Liver (tissue), 9 donors: Measurements from ENCODE around the gene TLR10. TPM values are rescaled to one million over a fixed set of nuclear protein-coding genes. Genes with fewer than 3 reads are reported as not detected.

Experiments used
- DNase-seq: peaks from one replicate; pipeline ENCODE4 v3.0.0-alpha.2; 2017; ENCODE audit warnings: low spot score
- H3K27ac ChIP-seq, 2 donors: one replicate each; pipeline ENCODE4 v1.7.0; 2013; ENCODE audit warnings: inconsistent platforms in 2 of 2, low read length in 2 of 2, control low read depth in 1 of 2, low read depth in 1 of 2, mild to moderate bottlenecking in 1 of 2
- H3K27me3 ChIP-seq, 4 donors: one replicate each; pipeline versions ENCODE4 v1.6.1 to v1.7.0; 2013; ENCODE audit warnings: low read length in 3 of 4, inconsistent platforms in 1 of 4, mild to moderate bottlenecking in 1 of 4, moderate library complexity in 1 of 4; ENCODE audit not compliant: control insufficient read depth in 4 of 4, insufficient read depth in 4 of 4
- H3K36me3 ChIP-seq, 4 donors: one replicate each; pipeline versions ENCODE4 v1.6.1 to v1.7.0; 2013; ENCODE audit warnings: low read length in 3 of 4, mild to moderate bottlenecking in 3 of 4, low read depth in 1 of 4, moderate library complexity in 1 of 4; ENCODE audit not compliant: control insufficient read depth in 4 of 4, insufficient read depth in 3 of 4
- H3K4me1 ChIP-seq, 4 donors: one replicate each; pipeline versions ENCODE4 v1.6.1 to v1.7.0; 2013; ENCODE audit warnings: low read length in 3 of 4, mild to moderate bottlenecking in 3 of 4, moderate library complexity in 1 of 4; ENCODE audit not compliant: control insufficient read depth in 4 of 4, insufficient read depth in 4 of 4
- H3K4me3 ChIP-seq, 3 donors: one replicate each; pipeline versions ENCODE4 v1.6.1 to v1.7.0; 2013; ENCODE audit warnings: low read length in 3 of 3, control low read depth in 1 of 3, low read depth in 1 of 3, mild to moderate bottlenecking in 1 of 3
- H3K9ac ChIP-seq, 2 donors: one replicate each; pipeline ENCODE4 v1.7.0; 2013; ENCODE audit warnings: low read length in 2 of 2, mild to moderate bottlenecking in 2 of 2, moderate library complexity in 2 of 2, control low read depth in 1 of 2, low read depth in 1 of 2
- H3K9me3 ChIP-seq, 4 donors: one replicate each; pipeline versions ENCODE4 v1.6.1 to v1.7.0; 2013; ENCODE audit warnings: low read length in 3 of 4; ENCODE audit not compliant: control insufficient read depth in 4 of 4
- EGR1 ChIP-seq, 2 donors: IDR thresholded peaks; 2 replicates each; pipeline ENCODE4 v1.6.1; 2016 to 2018; ENCODE audit warnings: antibody characterized with exemption in 2 of 2, low read depth in 2 of 2
- FOXA1 ChIP-seq: IDR thresholded peaks from 2 replicates; pipeline ENCODE4 v1.6.1; 2016; ENCODE audit warnings: antibody characterized with exemption
- FOXA2 ChIP-seq: IDR thresholded peaks from 2 replicates; pipeline ENCODE4 v1.6.1; 2016; ENCODE audit warnings: antibody characterized with exemption
- HNF4A ChIP-seq, 2 donors: conservative IDR thresholded peaks; 2 replicates each; pipeline ENCODE4 v1.6.1; 2016; ENCODE audit warnings: antibody characterized with exemption in 2 of 2, mild to moderate bottlenecking in 2 of 2
- NR2F2 ChIP-seq: IDR thresholded peaks from 2 replicates; pipeline ENCODE4 v1.6.1; 2016; ENCODE audit warnings: antibody characterized with exemption
- RAD21 ChIP-seq, 2 donors: IDR thresholded peaks; 2 replicates each; pipeline ENCODE4 v1.6.1; 2016; ENCODE audit warnings: antibody characterized with exemption in 2 of 2, mild to moderate bottlenecking in 2 of 2
- RXRA ChIP-seq, 2 donors: IDR thresholded peaks; 2 replicates each; pipeline ENCODE4 v1.6.1; 2017 to 2018; ENCODE audit warnings: antibody characterized with exemption in 2 of 2, mild to moderate bottlenecking in 1 of 2
- SP1 ChIP-seq: IDR thresholded peaks from 2 replicates; pipeline ENCODE4 v1.6.1; 2018; ENCODE audit warnings: antibody characterized with exemption, mild to moderate bottlenecking
- TAF1 ChIP-seq: conservative IDR thresholded peaks from 2 replicates; pipeline ENCODE4 v1.6.1; 2016; ENCODE audit warnings: antibody characterized with exemption, mild to moderate bottlenecking
- WGBS: extraction: QIAGEN DNeasy Blood & Tissue Kit; methylation state at CpG from one replicate; pipeline ENCODE4 v1.1.7; 2013; 5-methylcytosine and 5-hydroxymethylcytosine counted together
- polyA plus RNA-seq, 2 donors: library from polyadenylated mRNA; stranded (reverse) in 1 of 2; unstranded in 1 of 2; fragments of 200-250 nt in 1 of 2; fragments of >200 nt in 1 of 2; fragmentation: Nextera tagmentation in 1 of 2; extraction: Ambion mirVana in 1 of 2; gene quantifications; one replicate each; pipeline versions ENCODE4 v1.2.1 to v1.2.3, GENCODE V29; 2013 to 2015
- total RNA-seq, 2 donors: library from RNA; depleted of rRNA; stranded (reverse); fragments of >200 nt; gene quantifications; one replicate each; pipeline ENCODE4 v1.2.3, GENCODE V29; 2014
- TF ChIP-seq, protein P1 (sequence below): fragments of 150-350 bp; IDR thresholded peaks from 2 replicates; pipeline ENCODE4 v1.5.1; 2017; ENCODE audit warnings: improper control_type of control experiment, low read depth, low read length; ENCODE audit not compliant: missing input control
- TF ChIP-seq, protein P2 (sequence below): IDR thresholded peaks from 2 replicates; pipeline ENCODE4 v1.6.1; 2016; ENCODE audit warnings: antibody characterized with exemption, mild to moderate bottlenecking
- donor health status: healthy.
- donor health status: healthy.
- donor health status: healthy.
- donor health status: healthy.
- donor health status: healthy.

The TLR10 gene, protein sequence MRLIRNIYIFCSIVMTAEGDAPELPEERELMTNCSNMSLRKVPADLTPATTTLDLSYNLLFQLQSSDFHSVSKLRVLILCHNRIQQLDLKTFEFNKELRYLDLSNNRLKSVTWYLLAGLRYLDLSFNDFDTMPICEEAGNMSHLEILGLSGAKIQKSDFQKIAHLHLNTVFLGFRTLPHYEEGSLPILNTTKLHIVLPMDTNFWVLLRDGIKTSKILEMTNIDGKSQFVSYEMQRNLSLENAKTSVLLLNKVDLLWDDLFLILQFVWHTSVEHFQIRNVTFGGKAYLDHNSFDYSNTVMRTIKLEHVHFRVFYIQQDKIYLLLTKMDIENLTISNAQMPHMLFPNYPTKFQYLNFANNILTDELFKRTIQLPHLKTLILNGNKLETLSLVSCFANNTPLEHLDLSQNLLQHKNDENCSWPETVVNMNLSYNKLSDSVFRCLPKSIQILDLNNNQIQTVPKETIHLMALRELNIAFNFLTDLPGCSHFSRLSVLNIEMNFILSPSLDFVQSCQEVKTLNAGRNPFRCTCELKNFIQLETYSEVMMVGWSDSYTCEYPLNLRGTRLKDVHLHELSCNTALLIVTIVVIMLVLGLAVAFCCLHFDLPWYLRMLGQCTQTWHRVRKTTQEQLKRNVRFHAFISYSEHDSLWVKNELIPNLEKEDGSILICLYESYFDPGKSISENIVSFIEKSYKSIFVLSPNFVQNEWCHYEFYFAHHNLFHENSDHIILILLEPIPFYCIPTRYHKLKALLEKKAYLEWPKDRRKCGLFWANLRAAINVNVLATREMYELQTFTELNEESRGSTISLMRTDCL
- total RNA-seq (1 to 10 TPM in 1 of 2 donors, under 1 TPM in 1; 0.17 to 1.9 TPM), polyA plus RNA-seq (under 1 TPM; 0.02 to 0.06 TPM)

DNA sequence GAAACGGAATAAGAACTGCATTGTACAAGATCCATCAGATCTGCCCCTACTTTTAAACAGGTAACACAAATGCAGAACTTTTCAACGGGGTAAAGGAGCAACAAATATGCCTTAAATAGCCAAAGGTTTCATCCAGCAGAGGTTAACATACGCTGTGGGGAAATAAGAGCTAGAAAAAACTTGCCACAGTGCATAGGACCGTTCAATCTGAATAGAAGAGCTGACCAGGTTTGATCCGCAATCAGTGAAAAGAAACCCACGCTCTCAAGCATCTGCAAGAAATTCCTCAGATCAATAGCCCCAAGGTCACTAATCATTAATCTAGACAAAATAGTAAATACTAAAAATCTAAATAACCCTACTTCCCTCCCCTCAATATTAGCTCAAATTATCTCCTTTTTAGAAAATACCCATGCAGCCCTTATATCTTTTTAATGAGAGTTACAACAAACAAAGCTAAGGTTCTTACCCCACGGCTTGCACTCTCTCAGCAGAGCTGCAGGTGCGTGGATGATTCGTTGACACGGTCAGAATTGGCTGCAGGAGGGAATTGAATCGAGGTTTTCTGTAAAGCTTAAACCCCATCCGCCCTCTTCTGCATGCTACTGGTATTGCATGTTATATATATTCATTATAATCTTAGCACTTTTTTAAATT, at the start of gene TLR10:
Gene TLR10, minus strand, starts transcription at position 539 of the 657 bp plus-strand sequence. CDS start 7,400 bp downstream, outside the sequence.
- TF ChIP-seq, protein P1, sequence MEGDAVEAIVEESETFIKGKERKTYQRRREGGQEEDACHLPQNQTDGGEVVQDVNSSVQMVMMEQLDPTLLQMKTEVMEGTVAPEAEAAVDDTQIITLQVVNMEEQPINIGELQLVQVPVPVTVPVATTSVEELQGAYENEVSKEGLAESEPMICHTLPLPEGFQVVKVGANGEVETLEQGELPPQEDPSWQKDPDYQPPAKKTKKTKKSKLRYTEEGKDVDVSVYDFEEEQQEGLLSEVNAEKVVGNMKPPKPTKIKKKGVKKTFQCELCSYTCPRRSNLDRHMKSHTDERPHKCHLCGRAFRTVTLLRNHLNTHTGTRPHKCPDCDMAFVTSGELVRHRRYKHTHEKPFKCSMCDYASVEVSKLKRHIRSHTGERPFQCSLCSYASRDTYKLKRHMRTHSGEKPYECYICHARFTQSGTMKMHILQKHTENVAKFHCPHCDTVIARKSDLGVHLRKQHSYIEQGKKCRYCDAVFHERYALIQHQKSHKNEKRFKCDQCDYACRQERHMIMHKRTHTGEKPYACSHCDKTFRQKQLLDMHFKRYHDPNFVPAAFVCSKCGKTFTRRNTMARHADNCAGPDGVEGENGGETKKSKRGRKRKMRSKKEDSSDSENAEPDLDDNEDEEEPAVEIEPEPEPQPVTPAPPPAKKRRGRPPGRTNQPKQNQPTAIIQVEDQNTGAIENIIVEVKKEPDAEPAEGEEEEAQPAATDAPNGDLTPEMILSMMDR = peak; percentile 64
- peak; percentile 83 for TF ChIP-seq RAD21 (IDR thresholded peaks at IDR 0.05)
- no peak for TF ChIP-seq NR2F2
- Histone ChIP-seq H3K9ac (no peak within 1 kb of the TSS), H3K27ac (no peak within 1 kb of the TSS), H3K4me3 (no peak within 1 kb of the TSS), H3K27me3 (no peaks in the 10 kb centered on the region), H3K36me3 (peaks cover 0 to 1% (median 0%) of the 10 kb centered on the region in 4 donors), H3K9me3 (no peaks in the 10 kb centered on the region), H3K4me1 (peaks cover 0 to 7% (median 3%) of the 10 kb centered on the region in 4 donors)
- no peak for DNase-seq
- 34% methylated on average over 12 of the region's 12 CpGs for WGBS

DNA sequence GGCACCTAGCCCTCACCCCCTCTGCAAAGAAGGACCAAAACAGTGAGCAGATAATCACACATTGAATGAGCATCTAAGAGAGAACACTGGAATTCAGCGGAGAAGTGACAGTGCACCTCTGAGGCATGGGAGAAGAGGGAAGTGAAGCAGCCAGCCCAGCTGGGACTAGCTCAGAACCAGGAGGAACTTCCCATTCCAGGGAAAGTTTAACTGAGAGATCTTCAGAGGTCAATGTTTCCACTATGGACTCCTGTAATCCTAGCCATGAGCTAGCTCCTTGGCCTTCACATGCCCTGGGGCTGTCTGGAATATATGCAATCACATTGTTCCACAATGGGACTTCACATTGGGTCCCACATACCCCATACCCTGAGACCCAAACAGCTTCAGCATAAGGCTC, 49.4 kb upstream of the TLR10 start:
- no peaks in the 10 kb centered on the region for H3K36me3 ChIP-seq
- TF ChIP-seq, protein P2, sequence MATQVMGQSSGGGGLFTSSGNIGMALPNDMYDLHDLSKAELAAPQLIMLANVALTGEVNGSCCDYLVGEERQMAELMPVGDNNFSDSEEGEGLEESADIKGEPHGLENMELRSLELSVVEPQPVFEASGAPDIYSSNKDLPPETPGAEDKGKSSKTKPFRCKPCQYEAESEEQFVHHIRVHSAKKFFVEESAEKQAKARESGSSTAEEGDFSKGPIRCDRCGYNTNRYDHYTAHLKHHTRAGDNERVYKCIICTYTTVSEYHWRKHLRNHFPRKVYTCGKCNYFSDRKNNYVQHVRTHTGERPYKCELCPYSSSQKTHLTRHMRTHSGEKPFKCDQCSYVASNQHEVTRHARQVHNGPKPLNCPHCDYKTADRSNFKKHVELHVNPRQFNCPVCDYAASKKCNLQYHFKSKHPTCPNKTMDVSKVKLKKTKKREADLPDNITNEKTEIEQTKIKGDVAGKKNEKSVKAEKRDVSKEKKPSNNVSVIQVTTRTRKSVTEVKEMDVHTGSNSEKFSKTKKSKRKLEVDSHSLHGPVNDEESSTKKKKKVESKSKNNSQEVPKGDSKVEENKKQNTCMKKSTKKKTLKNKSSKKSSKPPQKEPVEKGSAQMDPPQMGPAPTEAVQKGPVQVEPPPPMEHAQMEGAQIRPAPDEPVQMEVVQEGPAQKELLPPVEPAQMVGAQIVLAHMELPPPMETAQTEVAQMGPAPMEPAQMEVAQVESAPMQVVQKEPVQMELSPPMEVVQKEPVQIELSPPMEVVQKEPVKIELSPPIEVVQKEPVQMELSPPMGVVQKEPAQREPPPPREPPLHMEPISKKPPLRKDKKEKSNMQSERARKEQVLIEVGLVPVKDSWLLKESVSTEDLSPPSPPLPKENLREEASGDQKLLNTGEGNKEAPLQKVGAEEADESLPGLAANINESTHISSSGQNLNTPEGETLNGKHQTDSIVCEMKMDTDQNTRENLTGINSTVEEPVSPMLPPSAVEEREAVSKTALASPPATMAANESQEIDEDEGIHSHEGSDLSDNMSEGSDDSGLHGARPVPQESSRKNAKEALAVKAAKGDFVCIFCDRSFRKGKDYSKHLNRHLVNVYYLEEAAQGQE = no peak
- no peak for TF ChIP-seq NR2F2
- TF ChIP-seq EGR1 (IDR thresholded peaks at IDR 0.05; ENCODE audit: low read depth in 2 of 2) = no peak
- TF ChIP-seq HNF4A (conservative IDR thresholded peaks at IDR 0.05) = no peak
- TF ChIP-seq RXRA (IDR thresholded peaks at IDR 0.05) = no peak
- TF ChIP-seq RAD21 (IDR thresholded peaks at IDR 0.05) = no peak
- no peak for TF ChIP-seq FOXA2
- TF ChIP-seq FOXA1 = no peak
- no peak for TF ChIP-seq TAF1
- no peak for TF ChIP-seq SP1
- no peaks in the 10 kb centered on the region for H3K9me3 ChIP-seq
- H3K4me3 ChIP-seq = no peak overlapping the region
- DNase-seq = no peak
- H3K27ac ChIP-seq = no peak overlapping the region
- no peaks in the 10 kb centered on the region for H3K4me1 ChIP-seq
- H3K27me3 ChIP-seq = no peaks in the 10 kb centered on the region
- 87% methylated on average over 1 of the region's 1 CpG for WGBS
- no peak overlapping the region for H3K9ac ChIP-seq
